Ovary (tissue), 9 donors: Measurements from ENCODE around the gene DNAH11. TPM values are rescaled to one million over a fixed set of nuclear protein-coding genes. Genes with fewer than 3 reads are reported as not detected.
"Not testable (repeated sequence)": the region's sequence is repeated elsewhere in the genome, so short reads cannot be mapped to it uniquely, and the experiment has no call there.

Experiments used
- DNase-seq, 5 donors: peaks; one replicate each; pipeline ENCODE4 v3.0.0-alpha.2; 2019 to 2020
- H3K27ac ChIP-seq, 2 donors: fragments of 200-600 bp; one replicate each; pipeline versions ENCODE4 v1.5.1 to v1.8.0; 2019 to 2022
- H3K27me3 ChIP-seq: fragments of 200-600 bp; one replicate; pipeline ENCODE4 v1.8.0; 2022
- H3K36me3 ChIP-seq: fragments of 200-600 bp; sonication (generic); one replicate; pipeline ENCODE4 v1.5.1; 2019
- H3K4me1 ChIP-seq: one replicate; pipeline ENCODE4 v1.8.1; 2013; ENCODE audit warnings: mild to moderate bottlenecking, moderate library complexity; ENCODE audit not compliant: insufficient read depth
- H3K4me3 ChIP-seq: fragments of 200-600 bp; sonication (generic); one replicate; pipeline ENCODE4 v1.5.1; 2017
- H3K9me3 ChIP-seq, 2 donors: fragments of 200-600 bp in 1 of 2; sonication (generic) in 1 of 2; one replicate each; pipeline versions ENCODE4 v1.5.1 to v1.8.1; 2013 to 2019; ENCODE audit warnings: mild to moderate bottlenecking in 1 of 2, moderate library complexity in 1 of 2
- CTCF ChIP-seq, 3 donors: fragments of 450-650 bp in 2 of 3; fragments of 200-600 bp in 1 of 3; IDR thresholded peaks; one replicate each; pipeline versions ENCODE4 v1.5.1 to v1.8.0; 2016 to 2022; ENCODE audit warnings: antibody characterized with exemption in 3 of 3, mild to moderate bottlenecking in 1 of 3
- EP300 ChIP-seq: sonication (generic); formaldehyde crosslinking; IDR thresholded peaks from one replicate; pipeline ENCODE4 v1.6.1; 2017; ENCODE audit warnings: antibody characterized with exemption
- POLR2A ChIP-seq: fragments of 450-650 bp; IDR thresholded peaks from one replicate; pipeline ENCODE4 v1.6.1; 2017; ENCODE audit warnings: antibody characterized with exemption, mild to moderate bottlenecking, moderate library complexity
- WGBS, 3 donors: extraction: QIAGEN DNeasy Blood & Tissue Kit in 1 of 3; methylation state at CpG; one replicate each; pipeline versions ENCODE4 v1.1.5 to v1.1.7; 2013 to 2017; 5-methylcytosine and 5-hydroxymethylcytosine counted together
- intact Hi-C, 4 donors: fragments of 100-400 bp; cut with DNase I; formaldehyde crosslinking; loops; one replicate each; pipeline versions ENCODE4 v1.11.0 to v1.15.1; 2022 to 2023
- polyA plus RNA-seq, 2 donors: library from polyadenylated mRNA; stranded (reverse); fragments of 200-250 nt in 1 of 2; fragments of 350-450 nt in 1 of 2; fragmentation: Illumina TruSeq in 1 of 2; extraction: RNeasy Lipid Tissue Mini Kit (QIAGEN cat#74804) in 1 of 2; gene quantifications; one replicate each; pipeline ENCODE4 v1.2.3, GENCODE V29; 2013 to 2014
- total RNA-seq, 7 donors: library from RNA; depleted of rRNA in 2 of 7; stranded (reverse); fragments of >200 nt in 2 of 7; fragmentation: NEBNext Ultra II Directional in 3 of 7; extraction: Animal tissue kit (Norgen Biotek cat#: 25700) in 3 of 7; gene quantifications; one replicate each; pipeline versions ENCODE4 v1.1.0 to v1.2.4, GENCODE V29; 2016 to 2023
- donor health status: DM: no; HTN: no; CAD: no; lungs with moderate emphysema.
- donor health status: DM: no; HTN: no; CAD: no.
- donor health status: Bipolar disorder and iron deficiency.
- donor health status: DM: yes; HTN: yes; CAD: no.
- donor health status: DM: no; HTN: no; CAD: no.
- donor health status: DM: yes; HTN: yes; CAD: no.

The DNAH11 gene
- total and polyA plus RNA-seq, 9 donors = 0.05 to 44.3 (median 2.6) TPM

GRCh38 chr7:21719846-21720245 is 177.0 kb downstream of the DNAH11 start:
- no peak overlapping the region for H3K4me3 ChIP-seq
- H3K4me1 ChIP-seq = no peaks in the 10 kb centered on the region
- no peak overlapping the region for H3K27ac ChIP-seq
- no peak for DNase-seq
- no peak for TF ChIP-seq EP300
- WGBS, 3 donors = 69 to 86% (median 82%) methylated on average over 10 of the region's 10 CpGs
- no peaks in the 10 kb centered on the region for H3K9me3 ChIP-seq
- intact Hi-C loops = no loop called here
- no peaks in the 10 kb centered on the region for H3K36me3 ChIP-seq
- H3K27me3 ChIP-seq = no peaks in the 10 kb centered on the region

GRCh38 chr7:21722371-21722770 is 179.5 kb downstream of the DNAH11 start:
- TF ChIP-seq POLR2A = no peak
- no peak for TF ChIP-seq EP300
- TF ChIP-seq CTCF (IDR thresholded peaks at IDR 0.05) = no peak
- H3K27me3 ChIP-seq = no peaks in the 10 kb centered on the region
- no peaks in the 10 kb centered on the region for H3K4me1 ChIP-seq
- no peaks in the 10 kb centered on the region for H3K9me3 ChIP-seq
- H3K36me3 ChIP-seq = no peaks in the 10 kb centered on the region
- WGBS, 3 donors = 85 to 87% (median 86%) methylated on average over 4 of the region's 4 CpGs
- no peak for DNase-seq
- H3K27ac ChIP-seq = no peak overlapping the region
- H3K4me3 ChIP-seq = no peak overlapping the region
- intact Hi-C loops = no loop called here

DNA sequence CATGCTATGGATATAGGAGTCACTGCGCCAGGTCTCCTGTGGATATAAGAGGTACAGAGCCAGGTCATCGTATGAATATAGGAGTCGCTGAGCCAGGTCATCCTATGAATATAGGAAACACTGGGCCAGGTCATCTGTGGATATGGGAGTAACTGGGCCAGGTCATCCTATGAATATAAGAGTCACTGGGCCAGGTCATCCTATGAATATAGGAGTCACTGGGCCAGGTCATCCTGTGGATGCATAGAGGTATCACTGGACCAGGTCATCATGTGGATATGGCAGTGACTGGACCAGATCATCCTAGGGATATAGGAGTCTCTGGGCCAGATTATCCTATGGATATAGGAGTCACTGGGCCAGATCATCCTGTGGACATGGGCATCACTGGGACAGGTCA is 181.7 kb downstream of the DNAH11 start:
- Histone ChIP-seq H3K4me3 (no peak overlapping the region), H3K36me3 (no peaks in the 10 kb centered on the region), H3K4me1 (no peaks in the 10 kb centered on the region), H3K27ac (no peak overlapping the region), H3K27me3 (no peaks in the 10 kb centered on the region), H3K9me3 (no peaks in the 10 kb centered on the region)
- TF ChIP-seq EP300 (no peak), CTCF (IDR thresholded peaks at IDR 0.05) (no peak), POLR2A (no peak)
- WGBS, 3 donors = 58 to 100% (median 90%) methylated on average over 2 to 3 of the region's 3 CpGs
- intact Hi-C loops = no loop called here
- no peak for DNase-seq

DNA sequence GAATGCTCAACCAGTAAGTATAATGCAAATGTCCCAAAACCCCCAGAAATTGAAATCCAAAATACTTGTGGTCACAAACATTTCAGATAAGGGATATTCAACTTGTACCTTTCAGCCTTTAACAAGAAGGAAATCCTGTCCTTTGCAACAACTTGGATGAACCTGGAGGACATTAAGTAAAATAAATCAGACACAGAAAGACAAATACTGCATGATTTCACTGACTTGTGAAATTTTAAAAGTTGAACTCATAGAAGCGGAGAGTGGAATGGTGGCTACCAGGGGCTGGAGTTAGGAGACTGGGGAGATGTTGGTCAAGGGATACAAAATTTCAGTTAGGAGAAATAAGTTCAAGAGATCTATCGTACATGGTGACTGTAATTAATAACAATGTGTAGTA is 187.6 kb downstream of the DNAH11 start:
- Histone ChIP-seq H3K4me1 (no peaks in the 10 kb centered on the region), H3K4me3 (no peak overlapping the region), H3K27me3 (no peaks in the 10 kb centered on the region), H3K27ac (no peak overlapping the region), H3K9me3 (no peaks in the 10 kb centered on the region), H3K36me3 (no peaks in the 10 kb centered on the region)
- intact Hi-C loops = no loop called here
- WGBS, 3 donors = 91 to 94% (median 92%) methylated on average over 2 of the region's 2 CpGs
- DNase-seq = no peak
- TF ChIP-seq POLR2A = no peak
- TF ChIP-seq CTCF (IDR thresholded peaks at IDR 0.05) = no peak
- TF ChIP-seq EP300 = no peak

GRCh38 chr7:21731977-21732376 is 189.1 kb downstream of the DNAH11 start:
- TF ChIP-seq CTCF (IDR thresholded peaks at IDR 0.05) (no peak), EP300 (no peak), POLR2A (no peak)
- no peak overlapping the region for H3K4me3 ChIP-seq
- H3K27ac ChIP-seq = no peak overlapping the region
- WGBS, 3 donors = 66 to 84% (median 80%) methylated on average over 3 of the region's 3 CpGs
- no peaks in the 10 kb centered on the region for H3K9me3 ChIP-seq
- DNase-seq = no peak
- no peaks in the 10 kb centered on the region for H3K36me3 ChIP-seq
- H3K4me1 ChIP-seq = no peaks in the 10 kb centered on the region
- intact Hi-C loops = no loop called here
- H3K27me3 ChIP-seq = no peaks in the 10 kb centered on the region

GRCh38 chr7:21732956-21733355 is 190.1 kb downstream of the DNAH11 start:
- DNase-seq, intact Hi-C loops, H3K4me3 ChIP-seq, H3K27ac ChIP-seq, H3K9me3 ChIP-seq, H3K36me3 ChIP-seq, H3K4me1 ChIP-seq, H3K27me3 ChIP-seq: not testable (repeated sequence)
- 74 to 78% (median 75%) methylated on average over 6 of the region's 6 CpGs for WGBS, 3 donors
